Peyer's patch (tissue), 4 donors: ENCODE data around the gene CD46.

Experiments
- POLR2A ChIP-seq, 2 donors: fragments of 450-650 bp; IDR thresholded peaks; one replicate each; pipeline ENCODE4 v1.5.1; 2017; ENCODE audit warnings: antibody characterized with exemption in 2 of 2, mild to moderate bottlenecking in 2 of 2, moderate library complexity in 2 of 2
- TF ChIP-seq, protein P1 (sequence below), 6 experiments: fragments of 450-650 bp in 4 of 6; fragments of 200-600 bp in 2 of 6; sonication (generic) in 1 of 6; IDR thresholded peaks; one replicate each; pipeline ENCODE4 v1.5.1; 2017 to 2019; ENCODE audit warnings: antibody characterized with exemption in 6 of 6, mild to moderate bottlenecking in 3 of 6, moderate library complexity in 1 of 6

DNA sequence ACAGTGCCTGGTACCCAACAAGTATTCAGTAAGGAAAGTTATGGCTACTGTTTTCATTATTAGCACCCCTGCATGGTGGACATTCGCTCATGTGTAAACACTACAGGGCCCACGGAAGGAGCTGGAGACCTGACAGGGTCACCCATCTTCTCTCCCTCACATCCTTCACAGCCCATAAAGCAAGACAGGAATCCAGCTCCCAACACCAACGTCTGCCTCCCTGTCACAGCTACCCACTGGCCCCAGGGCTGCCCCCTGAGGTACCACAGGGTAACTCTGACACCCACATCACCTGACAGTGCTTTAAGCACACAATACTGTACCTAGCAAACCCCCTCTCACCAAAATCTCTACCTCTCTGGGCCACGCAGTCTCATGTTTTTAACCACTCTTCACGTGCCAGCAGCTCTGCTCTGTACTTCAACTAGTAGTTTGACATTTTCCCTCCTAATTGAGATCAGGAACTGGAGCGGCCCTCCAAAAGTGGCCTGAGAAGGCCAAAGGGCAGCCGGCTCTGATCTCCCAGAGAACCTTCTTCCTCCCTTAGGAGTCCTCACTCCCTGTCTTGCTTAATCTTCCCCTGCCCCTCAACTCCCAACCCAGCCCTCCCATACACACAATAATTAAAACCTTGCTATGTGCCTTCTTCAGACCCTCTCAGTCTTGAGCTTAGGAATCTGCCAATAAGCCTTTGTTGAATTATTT is 82.3 kb downstream of the CD46 start:
- TF ChIP-seq, protein P1, sequence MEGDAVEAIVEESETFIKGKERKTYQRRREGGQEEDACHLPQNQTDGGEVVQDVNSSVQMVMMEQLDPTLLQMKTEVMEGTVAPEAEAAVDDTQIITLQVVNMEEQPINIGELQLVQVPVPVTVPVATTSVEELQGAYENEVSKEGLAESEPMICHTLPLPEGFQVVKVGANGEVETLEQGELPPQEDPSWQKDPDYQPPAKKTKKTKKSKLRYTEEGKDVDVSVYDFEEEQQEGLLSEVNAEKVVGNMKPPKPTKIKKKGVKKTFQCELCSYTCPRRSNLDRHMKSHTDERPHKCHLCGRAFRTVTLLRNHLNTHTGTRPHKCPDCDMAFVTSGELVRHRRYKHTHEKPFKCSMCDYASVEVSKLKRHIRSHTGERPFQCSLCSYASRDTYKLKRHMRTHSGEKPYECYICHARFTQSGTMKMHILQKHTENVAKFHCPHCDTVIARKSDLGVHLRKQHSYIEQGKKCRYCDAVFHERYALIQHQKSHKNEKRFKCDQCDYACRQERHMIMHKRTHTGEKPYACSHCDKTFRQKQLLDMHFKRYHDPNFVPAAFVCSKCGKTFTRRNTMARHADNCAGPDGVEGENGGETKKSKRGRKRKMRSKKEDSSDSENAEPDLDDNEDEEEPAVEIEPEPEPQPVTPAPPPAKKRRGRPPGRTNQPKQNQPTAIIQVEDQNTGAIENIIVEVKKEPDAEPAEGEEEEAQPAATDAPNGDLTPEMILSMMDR (IDR thresholded peaks at IDR 0.05): no peak
- no peak for TF ChIP-seq POLR2A (IDR thresholded peaks at IDR 0.05)
